GM19467 (cell line): Measurements from ENCODE around the gene USP3.

Experiments
- ATAC-seq: cut with Tn5 transposase; IDR thresholded peaks from one replicate; pipeline ENCODE4 v1.9.1; 2021; ENCODE audit warnings: mild to moderate bottlenecking, moderate library complexity; ENCODE audit not compliant: unreplicated experiment

USP3 gene

GRCh38 chr15:63495780-63496488 is 8.5 kb upstream of the USP3 start:
- ATAC-seq: no peak

- ATAC-seq: no peak
Observed at GRCh38 chr15:63497642-63498467, 6.5 kb upstream of the USP3 start.

- no peak for ATAC-seq
Observed at GRCh38 chr15:63499175-63499549, 5.2 kb upstream of the USP3 start.

GRCh38 chr15:63499611-63500010 is 4.8 kb upstream of the USP3 start:
- ATAC-seq: no peak

- no peak for ATAC-seq
Observed at GRCh38 chr15:63500265-63501250, 3.8 kb upstream of the USP3 start.

GRCh38 chr15:63501256-63502089 is 2.9 kb upstream of the USP3 start:
- ATAC-seq: no peak

GRCh38 chr15:63502137-63502766 is 2.1 kb upstream of the USP3 start:
- ATAC-seq: no peak

- peak; percentile 44 for ATAC-seq
Observed at GRCh38 chr15:63502843-63503738, 1.3 kb upstream of the USP3 start.

- ATAC-seq: peak; percentile 20
Observed at GRCh38 chr15:63503739-63504246, 600 bp upstream of the USP3 start.

GRCh38 chr15:63504979-63505841 is 817 bp downstream of the USP3 start:
- peak; percentile 20 for ATAC-seq

- ATAC-seq: no peak
Observed at GRCh38 chr15:63505842-63506222, 1.4 kb downstream of the USP3 start.

- ATAC-seq: no peak
Observed at GRCh38 chr15:63506537-63507035, 2.2 kb downstream of the USP3 start.

GRCh38 chr15:63507878-63508818 is 3.8 kb downstream of the USP3 start:
- ATAC-seq: no peak

GRCh38 chr15:63509056-63509954 is 4.9 kb downstream of the USP3 start:
- ATAC-seq: no peak
